Kidney (tissue), 14 donors: ENCODE data around the gene TBC1D17. TPM values are rescaled to one million over a fixed set of nuclear protein-coding genes. Genes with fewer than 3 reads are reported as not detected.

Experiments
- DNase-seq, 5 donors: peaks; one replicate each; pipeline ENCODE4 v3.0.0-alpha.2; 2013 to 2020
- FAIRE-seq: peaks from 2 replicates; lab custom pipeline; 2012; peaks lifted over from hg19 to GRCh38; lab: Jason Lieb, UNC
- H3K27ac ChIP-seq, 2 donors: one replicate each; pipeline ENCODE4 v1.7.0; 2013; ENCODE audit warnings: low read depth in 2 of 2, low read length in 2 of 2, inconsistent platforms in 1 of 2
- H3K27me3 ChIP-seq: one replicate; pipeline ENCODE4 v1.7.1; 2013; ENCODE audit warnings: low read length, inconsistent platforms; ENCODE audit not compliant: control insufficient read depth, insufficient read depth
- H3K36me3 ChIP-seq, 3 donors: one replicate each; pipeline versions ENCODE4 v1.7.0 to v1.7.1; 2013; ENCODE audit warnings: low read length in 3 of 3, control low read depth in 1 of 3, inconsistent platforms in 1 of 3; ENCODE audit not compliant: insufficient read depth in 3 of 3, control insufficient read depth in 2 of 3
- H3K4me1 ChIP-seq, 3 donors: one replicate each; pipeline versions ENCODE4 v1.7.0 to v1.7.1; 2013; ENCODE audit warnings: low read length in 3 of 3, inconsistent platforms in 1 of 3, low read depth in 1 of 3; ENCODE audit not compliant: control insufficient read depth in 2 of 3, insufficient read depth in 2 of 3
- H3K4me3 ChIP-seq, 3 donors: one replicate each; pipeline versions ENCODE4 v1.7.0 to v1.8.1; 2013; ENCODE audit warnings: low read length in 3 of 3, control low read depth in 1 of 3, inconsistent platforms in 1 of 3
- H3K9ac ChIP-seq, 3 donors: one replicate each; pipeline versions ENCODE4 v1.7.0 to v1.7.1; 2013; ENCODE audit warnings: low read length in 3 of 3, control low read depth in 1 of 3, inconsistent platforms in 1 of 3
- H3K9me3 ChIP-seq, 3 donors: one replicate each; pipeline versions ENCODE4 v1.7.0 to v1.7.1; 2013; ENCODE audit warnings: low read length in 3 of 3, control low read depth in 1 of 3, inconsistent platforms in 1 of 3; ENCODE audit not compliant: control insufficient read depth in 2 of 3, insufficient read depth in 1 of 3
- CTCF ChIP-seq: IDR thresholded peaks from 3 replicates; pipeline ENCODE4 v1.5.1; 2012; ENCODE audit warnings: mild to moderate bottlenecking, moderate library complexity, borderline replicate concordance; ENCODE audit not compliant: insufficient read depth; ENCODE audit errors: extremely low read depth
- intact Hi-C: fragments of 100-400 bp; cut with DNase I; formaldehyde crosslinking; loops from one replicate; pipeline ENCODE4 v1.11.1; 2022
- polyA plus RNA-seq: library from polyadenylated mRNA; stranded (reverse); fragments of 350-450 nt; fragmentation: Illumina TruSeq; extraction: RNeasy Lipid Tissue Mini Kit (QIAGEN cat#74804); gene quantifications from one replicate; pipeline ENCODE4 v1.2.3, GENCODE V29; 2014; ENCODE audit warnings: low read depth, low replicate concordance; ENCODE audit not compliant: insufficient read depth
- total RNA-seq: library from RNA; stranded (reverse); fragmentation: NEBNext Ultra II Directional; extraction: Animal tissue kit (Norgen Biotek cat#: 25700); gene quantifications from one replicate; pipeline ENCODE4 v1.2.1, GENCODE V29; 2021
- donor health status: control.
- donor health status: control.
- donor health status: control.
- donor health status: control.
- donor health status: control.
- donor health status: DM: yes; HTN: yes; CAD: no.
- donor health status: Normal renal cell carcinoma (clear cell type).

The TBC1D17 gene
- total and polyA plus RNA-seq, 2 donors from 2014 or later = 34.8 to 43.6 TPM

- H3K36me3 ChIP-seq = peaks cover 2 to 30% (median 17%) of the 10 kb centered on the region in 3 donors
- no peak for DNase-seq
These were observed 40.1 kb upstream of the TBC1D17 start for GRCh38 chr19:49837425-49837824.

GRCh38 chr19:49838885-49839588 is 38.5 kb upstream of the TBC1D17 start:
- Histone ChIP-seq H3K4me1 (no peaks in the 10 kb centered on the region), H3K27ac (no peak overlapping the region), H3K9me3 (no peaks in the 10 kb centered on the region), H3K36me3 (peaks cover 2 to 19% (median 12%) of the 10 kb centered on the region in 3 donors), H3K4me3 (no peak overlapping the region), H3K27me3 (no peaks in the 10 kb centered on the region), H3K9ac (no peak overlapping the region)
- TF ChIP-seq CTCF = no peak
- intact Hi-C loops = no loop called here
- FAIRE-seq (no peak), DNase-seq (no peak)

More at GRCh38 chr19:49837425-49837824, 40.1 kb upstream of the TBC1D17 start:
- Histone ChIP-seq H3K4me1 (no peaks in the 10 kb centered on the region), H3K27me3 (no peaks in the 10 kb centered on the region), H3K4me3 (no peak overlapping the region), H3K9me3 (no peaks in the 10 kb centered on the region), H3K27ac (no peak overlapping the region), H3K9ac (no peak overlapping the region)
- intact Hi-C loops = no loop called here
- TF ChIP-seq CTCF = no peak
- FAIRE-seq = no peak

- intact Hi-C loops = no loop called here
- Histone ChIP-seq H3K4me1 (no peaks in the 10 kb centered on the region), H3K27ac (no peak overlapping the region), H3K9ac (no peak overlapping the region), H3K27me3 (no peaks in the 10 kb centered on the region), H3K9me3 (no peaks in the 10 kb centered on the region), H3K36me3 (peaks cover 2 to 13% (median 10%) of the 10 kb centered on the region in 3 donors), H3K4me3 (no peak overlapping the region)
- no peak for FAIRE-seq
- TF ChIP-seq CTCF = no peak
- no peak for DNase-seq
These were observed 37.8 kb upstream of the TBC1D17 start for GRCh38 chr19:49839713-49840112.
